Right lobe of liver (tissue), 4 donors: ENCODE measurements around the gene GPX5.

Source experiments
- POLR2A ChIP-seq: fragments of 450-650 bp; IDR thresholded peaks from one replicate; pipeline ENCODE4 v1.6.1; 2017; ENCODE audit warnings: antibody characterized with exemption, mild to moderate bottlenecking
- TF ChIP-seq, protein P1 (sequence below), 4 donors: fragments of 200-600 bp in 3 of 4; fragments of 450-650 bp in 1 of 4; IDR thresholded peaks; one replicate each; pipeline versions ENCODE4 v1.5.1 to v1.8.0; 2016 to 2022; ENCODE audit warnings: antibody characterized with exemption in 4 of 4, mild to moderate bottlenecking in 2 of 4
- donor health status: DM: no; HTN: no; CAD: no.
- donor health status: DM: no; HTN: no; CAD: no.
- donor health status: DM: no; HTN: yes; CAD: no.

DNA sequence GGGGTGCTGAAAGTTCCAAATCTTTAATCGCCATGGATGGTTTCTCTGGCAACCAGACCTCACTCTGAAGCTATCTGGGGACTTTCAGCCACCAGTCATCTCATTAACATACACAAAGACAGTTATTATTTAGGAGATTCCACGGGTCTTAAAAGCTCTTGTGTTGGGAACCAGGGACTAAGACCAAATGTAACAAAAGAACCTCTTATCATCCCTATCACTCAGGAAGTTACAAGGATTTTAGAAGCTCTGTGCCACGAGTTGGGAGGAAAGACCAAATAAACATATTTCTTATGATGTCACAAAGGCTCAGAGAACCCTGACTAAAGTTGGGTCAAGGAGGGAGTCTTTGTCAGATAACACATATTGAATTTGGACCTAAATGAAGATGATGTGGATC lies 27.8 kb upstream of the GPX5 start:
- TF ChIP-seq, protein P1, sequence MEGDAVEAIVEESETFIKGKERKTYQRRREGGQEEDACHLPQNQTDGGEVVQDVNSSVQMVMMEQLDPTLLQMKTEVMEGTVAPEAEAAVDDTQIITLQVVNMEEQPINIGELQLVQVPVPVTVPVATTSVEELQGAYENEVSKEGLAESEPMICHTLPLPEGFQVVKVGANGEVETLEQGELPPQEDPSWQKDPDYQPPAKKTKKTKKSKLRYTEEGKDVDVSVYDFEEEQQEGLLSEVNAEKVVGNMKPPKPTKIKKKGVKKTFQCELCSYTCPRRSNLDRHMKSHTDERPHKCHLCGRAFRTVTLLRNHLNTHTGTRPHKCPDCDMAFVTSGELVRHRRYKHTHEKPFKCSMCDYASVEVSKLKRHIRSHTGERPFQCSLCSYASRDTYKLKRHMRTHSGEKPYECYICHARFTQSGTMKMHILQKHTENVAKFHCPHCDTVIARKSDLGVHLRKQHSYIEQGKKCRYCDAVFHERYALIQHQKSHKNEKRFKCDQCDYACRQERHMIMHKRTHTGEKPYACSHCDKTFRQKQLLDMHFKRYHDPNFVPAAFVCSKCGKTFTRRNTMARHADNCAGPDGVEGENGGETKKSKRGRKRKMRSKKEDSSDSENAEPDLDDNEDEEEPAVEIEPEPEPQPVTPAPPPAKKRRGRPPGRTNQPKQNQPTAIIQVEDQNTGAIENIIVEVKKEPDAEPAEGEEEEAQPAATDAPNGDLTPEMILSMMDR (IDR thresholded peaks at IDR 0.05) = no peak
- no peak for TF ChIP-seq POLR2A
